ENCODE measurements around the gene SIAH2.

Gene SIAH2

DNA sequence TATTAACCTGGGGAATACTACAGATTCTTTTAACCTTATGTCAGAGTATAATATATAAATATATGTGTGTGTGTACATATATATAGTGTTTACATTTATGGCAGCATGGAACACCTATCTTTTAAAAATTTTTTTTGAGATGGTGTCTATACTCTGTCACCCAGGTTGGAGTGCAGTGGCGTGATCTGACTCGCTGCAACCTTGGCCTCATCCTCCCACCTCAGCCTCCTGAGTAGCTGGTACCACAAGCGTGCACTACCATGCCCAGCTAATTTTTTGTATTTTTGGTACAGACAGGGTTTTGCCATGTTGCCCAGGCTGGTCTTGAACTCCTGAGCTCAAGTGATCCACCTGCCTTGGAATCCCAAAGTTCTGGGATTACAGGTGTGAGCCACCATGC, 40.7 kb downstream of the SIAH2 start:
- no peak overlapping the region for H3K27ac ChIP-seq
- TF ChIP-seq, protein P1, sequence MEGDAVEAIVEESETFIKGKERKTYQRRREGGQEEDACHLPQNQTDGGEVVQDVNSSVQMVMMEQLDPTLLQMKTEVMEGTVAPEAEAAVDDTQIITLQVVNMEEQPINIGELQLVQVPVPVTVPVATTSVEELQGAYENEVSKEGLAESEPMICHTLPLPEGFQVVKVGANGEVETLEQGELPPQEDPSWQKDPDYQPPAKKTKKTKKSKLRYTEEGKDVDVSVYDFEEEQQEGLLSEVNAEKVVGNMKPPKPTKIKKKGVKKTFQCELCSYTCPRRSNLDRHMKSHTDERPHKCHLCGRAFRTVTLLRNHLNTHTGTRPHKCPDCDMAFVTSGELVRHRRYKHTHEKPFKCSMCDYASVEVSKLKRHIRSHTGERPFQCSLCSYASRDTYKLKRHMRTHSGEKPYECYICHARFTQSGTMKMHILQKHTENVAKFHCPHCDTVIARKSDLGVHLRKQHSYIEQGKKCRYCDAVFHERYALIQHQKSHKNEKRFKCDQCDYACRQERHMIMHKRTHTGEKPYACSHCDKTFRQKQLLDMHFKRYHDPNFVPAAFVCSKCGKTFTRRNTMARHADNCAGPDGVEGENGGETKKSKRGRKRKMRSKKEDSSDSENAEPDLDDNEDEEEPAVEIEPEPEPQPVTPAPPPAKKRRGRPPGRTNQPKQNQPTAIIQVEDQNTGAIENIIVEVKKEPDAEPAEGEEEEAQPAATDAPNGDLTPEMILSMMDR (conservative IDR thresholded peaks at IDR 0.05) = no peak
- no peak for TF ChIP-seq ZFX (IDR thresholded peaks at IDR 0.05)

DNA sequence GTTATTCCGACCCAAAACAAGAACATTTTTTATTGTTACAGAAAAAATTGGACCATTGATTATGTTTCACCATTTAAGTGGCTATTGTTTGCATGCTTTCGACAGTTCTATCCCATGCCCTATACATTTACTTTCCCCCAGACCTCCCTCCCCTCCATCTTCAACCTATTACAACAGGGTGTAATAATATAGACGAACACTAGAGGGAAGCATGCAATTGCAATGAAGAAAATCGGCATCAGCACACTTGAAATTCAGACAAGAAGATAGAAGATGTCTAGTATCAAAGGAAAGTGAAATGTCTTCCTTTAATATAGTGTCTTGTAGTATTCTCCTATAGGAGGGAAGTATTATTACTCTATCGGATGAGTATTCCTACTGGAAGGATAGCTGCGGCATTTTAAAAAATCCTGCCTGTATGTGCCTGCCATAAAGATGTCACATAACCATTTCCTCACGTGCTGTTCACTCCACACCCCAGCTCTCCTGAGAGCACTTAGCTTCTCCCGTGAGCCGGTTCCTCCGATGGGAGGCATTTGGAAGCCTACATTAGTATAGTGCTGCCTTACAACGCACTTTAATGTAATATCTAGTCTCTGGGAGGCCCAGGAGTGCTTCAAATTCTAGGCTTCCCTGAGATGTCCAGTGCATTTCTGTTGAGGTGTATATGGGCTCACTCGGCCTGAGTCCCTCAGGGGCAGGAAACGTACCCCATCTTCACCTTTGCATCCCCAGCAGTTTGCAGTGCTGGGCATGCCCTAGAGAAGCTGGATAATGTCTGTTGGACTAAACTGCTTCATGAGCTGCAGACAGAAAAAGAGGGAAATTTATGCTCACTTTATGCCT, 41.5 kb downstream of the SIAH2 start:
- TF ChIP-seq, protein P1 (conservative IDR thresholded peaks at IDR 0.05) = peak; percentile 95
- no peak for TF ChIP-seq ZFX (IDR thresholded peaks at IDR 0.05)
- no peak overlapping the region for H3K27ac ChIP-seq

GRCh38 chr3:150720444-150720843, 42.5 kb downstream of the SIAH2 start:
- TF ChIP-seq ZFX (IDR thresholded peaks at IDR 0.05) = no peak
- TF ChIP-seq, protein P1 (conservative IDR thresholded peaks at IDR 0.05) = no peak
- no peak overlapping the region for H3K27ac ChIP-seq

- no peak for TF ChIP-seq ZFX (IDR thresholded peaks at IDR 0.05)
- TF ChIP-seq, protein P1 (conservative IDR thresholded peaks at IDR 0.05) = no peak
- no peak overlapping the region for H3K27ac ChIP-seq
These were observed 52.9 kb downstream of the SIAH2 start for GRCh38 chr3:150710097-150710496.

GRCh38 chr3:150703756-150704344, 59.1 kb downstream of the SIAH2 start, which contains the start of gene ERICH6:
TSS of gene ERICH6 (minus strand) at chr3:150703920. CDS start at chr3:150703898, 22 bp downstream.
- H3K27ac ChIP-seq = peak within 1 kb of the TSS; percentile 65
- TF ChIP-seq ZFX (IDR thresholded peaks at IDR 0.05) = no peak
- TF ChIP-seq, protein P1 (conservative IDR thresholded peaks at IDR 0.05) = no peak; the same call in 1 of the 2 replicates

DNA sequence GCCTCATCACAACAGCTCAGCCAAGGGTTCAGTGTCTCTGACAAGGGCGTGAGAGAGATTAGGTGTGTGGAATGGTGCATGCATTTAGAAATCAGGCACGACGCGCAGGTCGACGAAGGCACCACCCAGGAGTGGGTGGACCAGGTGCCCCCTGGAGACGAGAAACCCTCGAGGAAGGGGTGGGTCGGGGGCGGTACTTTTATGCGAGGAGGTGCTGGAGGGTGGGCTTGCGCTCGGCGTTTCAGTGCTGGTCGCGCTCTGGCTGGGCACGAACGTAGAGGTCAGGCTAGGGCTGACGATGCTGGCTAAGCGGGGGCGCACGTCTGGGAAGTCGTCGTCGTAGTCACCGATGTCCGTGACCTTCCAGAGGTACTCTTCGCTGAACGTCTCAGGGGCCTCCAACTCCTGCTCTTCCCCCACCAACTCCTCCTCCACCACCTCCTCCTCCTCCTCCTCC, 59.6 kb downstream of the SIAH2 start:
- no peak for TF ChIP-seq ZFX (IDR thresholded peaks at IDR 0.05)
- TF ChIP-seq, protein P1 (conservative IDR thresholded peaks at IDR 0.05) = no peak
- peak overlapping the region; percentile 65 for H3K27ac ChIP-seq

GRCh38 chr3:150699068-150699639, 63.8 kb downstream of the SIAH2 start:
- H3K27ac ChIP-seq = no peak overlapping the region
- TF ChIP-seq, protein P1 (conservative IDR thresholded peaks at IDR 0.05) = no peak
- TF ChIP-seq ZFX (IDR thresholded peaks at IDR 0.05) = no peak
